NK-92 treated with Interleukin-12 subunit alpha and Interleukin-12 subunit beta, amount 100 ng/mL, for 24 hours (cell line): ENCODE data around the gene GCSAML.
"Not testable (repeated sequence)": the region's sequence is repeated elsewhere in the genome, so short reads cannot be mapped to it uniquely, and the experiment has no call there.

ENCODE experiments used
- DNase-seq: peaks from one replicate; lab custom pipeline; 2025; lab: John Stamatoyannopoulos, UW

Gene GCSAML

GRCh38 chr1:247548769-247549182 lies at the start of gene GCSAML:
GCSAML (plus strand) TSS chr1:247549134; CDS start chr1:247549192, 58 bp downstream.
- no peak for DNase-seq

- no peak for DNase-seq
Measured at GRCh38 chr1:247500865-247501264, 48.1 kb upstream of the GCSAML start.

- DNase-seq, result no peak
Measured at GRCh38 chr1:247506831-247507230, 42.1 kb upstream of the GCSAML start.

GRCh38 chr1:247517795-247518612 lies 30.9 kb upstream of the GCSAML start:
- DNase-seq, result no peak

GRCh38 chr1:247518613-247518891 lies 30.4 kb upstream of the GCSAML start:
- no peak for DNase-seq

- not testable (repeated sequence) for DNase-seq
Measured at GRCh38 chr1:247521886-247522285, 27.0 kb upstream of the GCSAML start.

GRCh38 chr1:247528812-247529474 lies 20.0 kb upstream of the GCSAML start:
- DNase-seq, result no peak

GRCh38 chr1:247529771-247530355 lies 19.1 kb upstream of the GCSAML start:
- no peak for DNase-seq

- DNase-seq, result no peak
Measured at GRCh38 chr1:247530785-247531184, 18.1 kb upstream of the GCSAML start.

GRCh38 chr1:247531937-247532336 lies 17.0 kb upstream of the GCSAML start:
- no peak for DNase-seq

- DNase-seq, result no peak
Measured at GRCh38 chr1:247535402-247535801, 13.5 kb upstream of the GCSAML start.

GRCh38 chr1:247536340-247536739 lies 12.6 kb upstream of the GCSAML start, which contains the start of gene OR2C3:
OR2C3 (minus strand) TSS chr1:247536440; CDS start chr1:247532511, 3,929 bp downstream.
- no peak for DNase-seq

GRCh38 chr1:247538561-247538960 lies 10.4 kb upstream of the GCSAML start:
- DNase-seq, result no peak

GRCh38 chr1:247539215-247539614 lies 9.7 kb upstream of the GCSAML start:
- no peak for DNase-seq

- DNase-seq, result no peak
Measured at GRCh38 chr1:247540581-247540980, 8.4 kb upstream of the GCSAML start.

- no peak for DNase-seq
Measured at GRCh38 chr1:247542811-247543210, 6.1 kb upstream of the GCSAML start.

GRCh38 chr1:247548092-247548491 lies 842 bp upstream of the GCSAML start:
- no peak for DNase-seq

- no peak for DNase-seq
Measured at GRCh38 chr1:247551721-247552120, 2.8 kb downstream of the GCSAML start.

GRCh38 chr1:247552231-247552630 lies 3.3 kb downstream of the GCSAML start:
- DNase-seq, result no peak

- no peak for DNase-seq
Measured at GRCh38 chr1:247557926-247558674, 9.2 kb downstream of the GCSAML start.

GRCh38 chr1:247561711-247562110 lies 12.8 kb downstream of the GCSAML start:
- no peak for DNase-seq

GRCh38 chr1:247562198-247562597 lies 13.3 kb downstream of the GCSAML start:
- no peak for DNase-seq
